OCI-LY7 (cell line): ENCODE results near the gene FTSJ3. TPM values are rescaled to one million over a fixed set of nuclear protein-coding genes. Genes with fewer than 3 reads are reported as not detected.

Experiments used
- BruUV-seq: library from RNA; stranded (reverse); fragments of 400-500 nt; replicated peaks from 2 replicates; lab custom pipeline; 2021; lab: Mats Ljungman, UMichigan
- CTCF ChIA-PET: fragments of 300-600 bp; sonication (Branson Sonifier 250); formaldehyde crosslinking; loops from one replicate; lab custom pipeline; 2022; ENCODE audit warnings: antibody characterized with exemption; ENCODE audit not compliant: unreplicated experiment; lab: Charles Lee
- POLR2A ChIA-PET: fragments of 300-600 bp; sonication (Branson Sonifier 250); formaldehyde crosslinking; loops from one replicate; lab custom pipeline; 2022; ENCODE audit warnings: antibody characterized with exemption; lab: Charles Lee
- DNase-seq: peaks from one replicate; pipeline ENCODE4 v3.0.0-alpha.2; 2015; ENCODE audit warnings: low spot score
- H2AFZ ChIP-seq: fragments of 200-600 bp; sonication (generic), shearing (Covaris generic); 2 replicates; pipeline ENCODE4 v1.6.1; 2014; ENCODE audit warnings: mild to moderate bottlenecking, antibody characterized with exemption, low read length, moderate library complexity
- H3K27ac ChIP-seq: fragments of 200-600 bp; sonication (generic); 2 replicates; pipeline ENCODE4 v1.5.1; 2014; ENCODE audit warnings: mixed run types, low read depth, mild to moderate bottlenecking, moderate library complexity, low read length, inconsistent platforms; ENCODE audit not compliant: poor library complexity, severe bottlenecking
- H3K36me3 ChIP-seq: fragments of 200-600 bp; sonication (generic); 2 replicates; pipeline ENCODE4 v1.6.1; 2014; ENCODE audit warnings: mild to moderate bottlenecking, antibody characterized with exemption, low read length, moderate library complexity, mixed read lengths; ENCODE audit not compliant: insufficient read depth
- H3K4me1 ChIP-seq: fragments of 200-600 bp; sonication (generic); 2 replicates; pipeline ENCODE4 v1.5.1; 2014; ENCODE audit warnings: mild to moderate bottlenecking, low read length; ENCODE audit not compliant: insufficient read depth, poor library complexity, severe bottlenecking
- H3K4me2 ChIP-seq: fragments of 200-600 bp; sonication (generic); 2 replicates; pipeline ENCODE4 v1.6.1; 2014; ENCODE audit warnings: mild to moderate bottlenecking, low read length
- H3K4me3 ChIP-seq: fragments of 200-600 bp; sonication (generic); 2 replicates; pipeline ENCODE4 v1.5.1; 2014; ENCODE audit warnings: mild to moderate bottlenecking, low read depth, low read length; ENCODE audit not compliant: poor library complexity, severe bottlenecking
- H3K79me2 ChIP-seq: fragments of 200-600 bp; sonication (generic); 2 replicates; pipeline ENCODE4 v1.6.1; 2016; ENCODE audit warnings: low read depth, mild to moderate bottlenecking, low read length, moderate library complexity, mixed read lengths; ENCODE audit not compliant: insufficient read depth
- H3K9me2 ChIP-seq: fragments of 200-600 bp; sonication (generic); 2 replicates; pipeline ENCODE4 v1.6.1; 2016; ENCODE audit warnings: mild to moderate bottlenecking, low read length, mixed read lengths; ENCODE audit not compliant: insufficient read depth
- H3K9me3 ChIP-seq: fragments of 200-600 bp; sonication (generic); 2 replicates; pipeline ENCODE4 v1.6.1; 2014; ENCODE audit warnings: mild to moderate bottlenecking, mixed run types, low read length, mixed read lengths
- H4K20me1 ChIP-seq: fragments of 200-600 bp; sonication (generic); 2 replicates; pipeline ENCODE4 v1.6.1; 2014; ENCODE audit warnings: mild to moderate bottlenecking, antibody characterized with exemption, low read length, moderate library complexity, mixed read lengths; ENCODE audit not compliant: insufficient read depth
- CTCF ChIP-seq: fragments of 200-600 bp; sonication (generic); conservative IDR thresholded peaks from 2 replicates; pipeline ENCODE4 v1.5.1; 2014; ENCODE audit warnings: mild to moderate bottlenecking, antibody characterized with exemption, low read length, moderate library complexity, mixed read lengths
- EZH2phosphoT487 ChIP-seq: fragments of 200-600 bp; sonication (generic); IDR thresholded peaks from 2 replicates; pipeline ENCODE4 v1.6.1; 2018; ENCODE audit warnings: low read depth, borderline replicate concordance, mild to moderate bottlenecking, mixed run types, antibody characterized with exemption, low read length, moderate library complexity, mixed read lengths
- intact Hi-C: fragments of 100-400 bp; cut with micrococcal nuclease; formaldehyde crosslinking; loops from one replicate; pipeline ENCODE4 v1.10.0; 2022; ENCODE audit not compliant: unreplicated experiment
- total RNA-seq, 2 experiments: library from RNA; depleted of rRNA in 1 of 2; stranded (reverse); fragments of >200 nt in 1 of 2; shearing (Covaris generic) in 1 of 2; gene quantifications; 2 replicates each; pipeline ENCODE4 v1.2.3, GENCODE V29; 2014 to 2022

FTSJ3 gene
- total RNA-seq, 2 experiments from 2014 or later: 32.4 to 49.0 TPM

GRCh38 chr17:63773272-63774140 is 54.0 kb downstream of the FTSJ3 start, which contains the start of gene CCDC47:
Gene CCDC47, minus strand, starts transcription at chr17:63773597. Its CDS starts 7,422 bp downstream, at chr17:63766175.
- Histone ChIP-seq H3K9me2 (no peaks in the 10 kb centered on the region), H4K20me1 (peaks cover 35% of the 10 kb centered on the region)
- no TSS peak for BruUV-seq

GRCh38 chr17:63772801-63773271 is 54.6 kb downstream of the FTSJ3 start:
- peaks cover 36% of the 10 kb centered on the region for H4K20me1 ChIP-seq
- H3K27ac ChIP-seq: peak overlapping the region; percentile 93
- no peak for TF ChIP-seq EZH2phosphoT487
- no peak; the same call in 1 of the 2 replicates for TF ChIP-seq CTCF
- intact Hi-C loops: loop anchor here (1.0 to 10.0 kb wide), 7 partner anchors 32 to 218 kb away; partner anchors contain the start of genes DCAF7, FTSJ3, MAP3K3 and PSMC5
- H3K4me2 ChIP-seq: peak overlapping the region; percentile 83
- H2AFZ ChIP-seq: peak overlapping the region; percentile 65; the same call in 1 of the 2 replicates
- peak overlapping the region; percentile 90 for H3K4me3 ChIP-seq
- peak; percentile 30 for DNase-seq
- H3K9me2 ChIP-seq: no peaks in the 10 kb centered on the region
- H3K9me3 ChIP-seq: no peaks in the 10 kb centered on the region
- CTCF ChIA-PET: no interaction called here
- H3K79me2 ChIP-seq: peaks cover 92% of the 10 kb centered on the region
- peaks cover 31% of the 10 kb centered on the region for H3K4me1 ChIP-seq
- TSS peak; percentile 75 for BruUV-seq
- POLR2A ChIA-PET: interaction anchor here (0.7 to 2.6 kb wide), 9 partner anchors 9 to 71 kb away, joined by 3 to 11 read pairs (median 4); no protein-coding TSS in a partner anchor
- peaks cover 69% of the 10 kb centered on the region for H3K36me3 ChIP-seq

More at GRCh38 chr17:63773272-63774140, 54.0 kb downstream of the FTSJ3 start, which contains the start of gene CCDC47:
- Histone ChIP-seq H3K4me1 (peaks cover 31% of the 10 kb centered on the region), H3K4me2 (peak within 1 kb of the TSS; percentile 83), H3K27ac (peak within 1 kb of the TSS; percentile 93), H2AFZ (peak within 1 kb of the TSS; percentile 65; the same call in 1 of the 2 replicates), H3K9me3 (no peaks in the 10 kb centered on the region), H3K36me3 (peaks cover 69% of the 10 kb centered on the region), H3K4me3 (peak within 1 kb of the TSS; percentile 90), H3K79me2 (peaks cover 92% of the 10 kb centered on the region)
- TF ChIP-seq EZH2phosphoT487: no peak
- intact Hi-C loops: loop anchor here (1.0 to 10.0 kb wide), 7 partner anchors 32 to 219 kb away; partner anchors contain the start of genes DCAF7, FTSJ3, MAP3K3 and PSMC5
- peak; percentile 99 for DNase-seq
- POLR2A ChIA-PET: interaction anchor here (0.7 to 2.6 kb wide), 10 partner anchors 8 to 72 kb away, joined by 3 to 11 read pairs (median 4); no protein-coding TSS in a partner anchor
- CTCF ChIA-PET: interaction anchor here (0.7 kb wide), 1 partner anchor 140 kb away, joined by 3 read pairs; no protein-coding TSS in a partner anchor

Other genes starting within 250 kb of the FTSJ3 start
- gene TACO1, start 226.8 kb downstream of the FTSJ3 start, total RNA-seq (2014; rRNA removed; shearing (Covaris generic)): 13.4 and 16.2 TPM in 2 replicates
- 26.0 and 28.8 TPM in 2 replicates for gene TACO1, start 226.8 kb downstream of the FTSJ3 start, total RNA-seq (2022)
- gene MAP3K3, start 205.2 kb downstream of the FTSJ3 start, total RNA-seq (2014; rRNA removed; shearing (Covaris generic)): 16.5 and 26.0 TPM in 2 replicates
- gene MAP3K3, start 205.2 kb downstream of the FTSJ3 start, total RNA-seq (2022): 28.6 and 29.0 TPM in 2 replicates
- 406 and 428 TPM in 2 replicates for gene LIMD2, start 127.5 kb downstream of the FTSJ3 start, total RNA-seq (2014; rRNA removed; shearing (Covaris generic))
- 286 and 306 TPM in 2 replicates for gene LIMD2, start 127.5 kb downstream of the FTSJ3 start, total RNA-seq (2022)
- 31.9 and 37.2 TPM in 2 replicates for gene STRADA, start 85.9 kb downstream of the FTSJ3 start, total RNA-seq (2014; rRNA removed; shearing (Covaris generic))
- gene STRADA, start 85.9 kb downstream of the FTSJ3 start, total RNA-seq (2022): 68.0 and 80.3 TPM in 2 replicates
- 27.5 and 37.6 TPM in 2 replicates for gene CCDC47, start 54.1 kb downstream of the FTSJ3 start, total RNA-seq (2014; rRNA removed; shearing (Covaris generic))
- gene CCDC47, start 54.1 kb downstream of the FTSJ3 start, total RNA-seq (2022): 37.8 and 50.3 TPM in 2 replicates
- 74.1 and 85.1 TPM in 2 replicates for gene DDX42, start 53.5 kb downstream of the FTSJ3 start, total RNA-seq (2014; rRNA removed; shearing (Covaris generic))
- 145 and 156 TPM in 2 replicates for gene DDX42, start 53.5 kb downstream of the FTSJ3 start, total RNA-seq (2022)
- 32.6 and 42.7 TPM in 2 replicates for gene PSMC5, start 232 bp downstream of the FTSJ3 start, total RNA-seq (2014; rRNA removed; shearing (Covaris generic))
- gene PSMC5, start 232 bp downstream of the FTSJ3 start, total RNA-seq (2022): 80.0 and 105 TPM in 2 replicates
- 112 and 120 TPM in 2 replicates for gene SMARCD2, start 15.0 kb upstream of the FTSJ3 start, total RNA-seq (2014; rRNA removed; shearing (Covaris generic))
- gene SMARCD2, start 15.0 kb upstream of the FTSJ3 start, total RNA-seq (2022): 127 and 136 TPM in 2 replicates
- not detected in 2 replicates for gene CSH2, start 46.0 kb upstream of the FTSJ3 start, total RNA-seq (2014; rRNA removed; shearing (Covaris generic))
- not detected in 2 replicates for gene CSH2, start 46.0 kb upstream of the FTSJ3 start, total RNA-seq (2022)
- not detected in 2 replicates for gene GH2, start 54.3 kb upstream of the FTSJ3 start, total RNA-seq (2014; rRNA removed; shearing (Covaris generic))
- gene GH2, start 54.3 kb upstream of the FTSJ3 start, total RNA-seq (2022): not detected in 2 replicates
- not detected in 2 replicates for gene CSH1, start 68.9 kb upstream of the FTSJ3 start, total RNA-seq (2014; rRNA removed; shearing (Covaris generic))
- gene CSH1, start 68.9 kb upstream of the FTSJ3 start, total RNA-seq (2022): not detected in 2 replicates
- gene CSHL1, start 83.6 kb upstream of the FTSJ3 start, total RNA-seq (2014; rRNA removed; shearing (Covaris generic)): not detected in 2 replicates
- not detected in 2 replicates for gene CSHL1, start 83.6 kb upstream of the FTSJ3 start, total RNA-seq (2022)
- 0.21 and 4.3 TPM in 2 replicates for gene GH1, start 91.2 kb upstream of the FTSJ3 start, total RNA-seq (2014; rRNA removed; shearing (Covaris generic))
- 0.96 TPM in 1 of 2 replicates, not detected in the other for gene GH1, start 91.2 kb upstream of the FTSJ3 start, total RNA-seq (2022)
- gene CD79B, start 104.7 kb upstream of the FTSJ3 start, total RNA-seq (2014; rRNA removed; shearing (Covaris generic)): 743 and 751 TPM in 2 replicates
- gene CD79B, start 104.7 kb upstream of the FTSJ3 start, total RNA-seq (2022): 457 and 479 TPM in 2 replicates
- gene SCN4A, start 145.3 kb upstream of the FTSJ3 start, total RNA-seq (2014; rRNA removed; shearing (Covaris generic)): 3.0 and 6.4 TPM in 2 replicates
- 9.0 and 11.9 TPM in 2 replicates for gene SCN4A, start 145.3 kb upstream of the FTSJ3 start, total RNA-seq (2022)
- gene PRR29, start 170.7 kb upstream of the FTSJ3 start, total RNA-seq (2014; rRNA removed; shearing (Covaris generic)): 0.16 TPM in 1 of 2 replicates, not detected in the other
- 0.29 TPM in 1 of 2 replicates, not detected in the other for gene PRR29, start 170.7 kb upstream of the FTSJ3 start, total RNA-seq (2022)
- gene ICAM2, start 193.0 kb upstream of the FTSJ3 start, total RNA-seq (2014; rRNA removed; shearing (Covaris generic)): 76.4 and 112 TPM in 2 replicates
- 79.1 and 88.7 TPM in 2 replicates for gene ICAM2, start 193.0 kb upstream of the FTSJ3 start, total RNA-seq (2022)